GM18526 (cell line): Measurements from ENCODE around the gene FARSA.

Source experiments
- POLR2A ChIP-seq: IDR thresholded peaks from 3 replicates; pipeline ENCODE4 v1.6.1; 2011; ENCODE audit not compliant: insufficient read length; ENCODE audit errors: extremely low read depth

Gene FARSA

DNA sequence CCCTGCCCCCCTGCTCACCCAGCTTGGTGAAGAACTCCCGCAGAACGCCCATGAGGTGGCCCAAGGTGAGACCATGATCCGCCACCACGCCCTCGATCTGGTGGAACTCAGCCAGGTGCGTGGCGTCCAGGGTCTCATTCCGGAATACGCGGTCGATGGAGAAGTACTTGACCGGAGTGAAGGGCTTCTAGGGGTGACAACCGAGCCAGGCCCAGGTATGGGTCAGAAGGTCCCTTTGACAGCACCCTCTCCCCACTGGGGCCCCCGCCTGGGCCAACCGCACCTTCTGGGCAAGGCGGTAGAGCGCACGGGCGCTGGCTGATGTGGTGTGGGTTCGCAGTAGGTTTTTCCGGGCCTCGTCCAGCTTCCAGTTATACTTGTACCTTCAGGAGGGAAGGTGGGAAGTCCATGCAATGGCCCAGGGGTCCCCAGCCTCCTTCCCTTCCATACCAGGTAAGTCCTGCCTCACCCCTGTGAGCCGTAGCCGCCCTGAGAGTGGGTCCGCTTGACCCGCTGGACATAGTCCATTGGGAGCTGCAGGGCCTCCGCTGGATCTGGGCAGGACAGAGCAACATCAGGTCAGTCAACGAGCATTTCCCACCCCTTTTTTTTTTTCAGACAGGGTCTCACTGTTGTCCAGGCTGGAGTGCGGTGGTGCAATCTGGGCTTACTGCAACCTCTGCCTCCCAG lies 8.7 kb downstream of the FARSA start:
- no peak for TF ChIP-seq POLR2A

- no peak for TF ChIP-seq POLR2A
These were observed 10.6 kb downstream of the FARSA start for GRCh38 chr19:12922959-12923358.

DNA sequence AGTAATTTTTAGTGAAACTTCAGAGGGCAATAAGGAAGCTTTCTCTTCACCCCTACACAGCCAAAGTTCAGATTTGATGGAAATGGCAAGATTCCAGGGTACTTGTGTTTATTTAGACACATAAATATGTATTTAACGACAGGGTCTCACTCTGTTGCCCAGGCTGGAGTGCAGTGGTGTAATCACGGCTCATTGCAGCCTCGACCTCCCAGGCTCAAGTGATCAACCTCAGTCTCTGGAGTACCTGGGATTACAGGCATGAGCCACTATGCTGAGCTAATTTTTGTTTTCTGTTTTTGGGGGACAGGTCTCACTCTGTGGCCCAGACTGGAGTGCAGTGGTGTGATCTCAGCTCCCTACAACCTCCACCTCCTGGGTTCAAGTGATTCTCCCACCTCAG lies 12.5 kb downstream of the FARSA start:
- TF ChIP-seq POLR2A: no peak

GRCh38 chr19:12918253-12918652 lies 15.3 kb downstream of the FARSA start:
- no peak for TF ChIP-seq POLR2A

DNA sequence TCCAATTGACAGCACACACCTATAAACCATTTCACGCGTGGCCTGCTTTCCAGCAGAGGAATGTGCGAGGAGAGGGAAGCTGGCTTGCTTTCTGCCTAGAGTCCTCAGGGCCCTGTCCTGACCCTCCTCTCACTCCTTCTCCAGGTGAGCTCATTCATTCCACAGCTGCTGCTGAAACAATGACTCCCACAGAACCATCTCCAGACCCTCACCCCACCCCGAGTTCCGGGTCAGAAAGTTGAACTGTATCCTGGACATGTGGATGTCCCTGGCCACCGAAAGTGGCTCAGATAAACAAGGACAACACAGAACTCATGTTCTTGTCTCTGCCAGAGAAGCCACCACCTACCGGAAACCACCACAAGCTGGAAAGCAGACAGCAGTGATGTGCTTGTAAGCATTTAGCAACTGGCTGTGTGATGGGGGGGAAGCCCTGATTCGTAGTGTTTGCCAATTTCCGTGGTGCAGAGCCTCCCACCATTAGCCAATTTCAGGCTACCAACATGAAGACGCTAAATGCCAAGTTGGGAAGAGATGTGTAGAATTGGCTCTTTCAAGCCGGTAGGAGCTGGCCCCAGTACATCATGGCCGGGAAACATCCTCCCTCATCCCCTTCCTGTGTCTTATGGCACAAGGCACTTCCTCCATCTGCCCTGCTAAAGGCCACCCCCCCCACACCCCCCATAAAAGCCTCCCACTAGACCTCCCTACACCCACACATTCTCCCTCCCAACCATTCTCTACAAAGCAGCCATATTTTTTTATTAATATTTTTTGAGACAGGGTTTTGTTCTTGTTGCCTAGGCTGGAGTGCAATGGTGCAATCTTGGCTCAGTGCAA lies 19.4 kb downstream of the FARSA start:
- no peak for TF ChIP-seq POLR2A

DNA sequence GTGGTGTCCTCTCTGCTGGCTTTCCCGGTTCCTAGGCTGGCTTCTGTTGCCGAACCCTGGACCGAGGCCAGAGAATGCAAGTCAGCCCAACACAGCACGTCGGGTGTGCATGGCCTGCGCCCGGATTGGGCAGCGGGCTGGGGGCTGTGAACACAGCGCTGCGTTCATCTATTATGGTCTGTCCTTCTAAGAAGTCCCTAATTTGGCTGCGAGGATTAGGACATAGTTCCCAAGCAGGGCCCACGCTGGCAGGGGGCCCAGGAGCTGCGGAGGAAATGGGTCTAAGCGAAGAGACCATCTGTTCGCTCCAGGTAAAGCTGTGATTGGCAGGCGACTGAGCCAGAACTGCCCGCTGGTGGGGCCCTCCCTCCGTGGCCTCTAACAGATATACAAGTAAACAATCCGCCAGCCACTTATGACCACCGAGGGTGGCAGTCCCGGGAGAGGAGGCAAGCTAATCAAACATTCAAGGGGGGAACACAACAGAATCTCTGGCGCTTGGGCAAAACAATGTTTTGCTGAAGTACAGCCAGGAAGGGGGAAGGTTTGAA lies 20.4 kb downstream of the FARSA start:
- no peak for TF ChIP-seq POLR2A

DNA sequence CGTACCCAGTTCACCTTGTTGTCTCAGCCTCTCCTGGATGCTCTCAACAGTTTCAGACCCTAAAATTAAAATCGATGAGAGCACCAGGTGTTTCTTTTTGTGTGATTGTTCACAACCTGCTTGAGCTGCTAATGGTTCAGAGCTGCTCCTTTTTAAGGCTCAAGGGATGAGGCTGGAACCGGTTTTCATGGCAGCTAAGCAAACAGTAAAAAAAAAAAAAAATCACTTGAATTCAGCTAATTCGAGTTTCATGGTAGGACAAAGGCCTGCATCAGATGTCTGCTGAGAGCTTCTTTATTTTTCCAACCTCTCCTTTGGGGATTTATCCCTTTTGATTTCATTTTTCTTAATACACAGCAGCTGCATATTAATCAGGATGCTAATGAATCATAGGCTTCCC lies 20.9 kb downstream of the FARSA start:
- TF ChIP-seq POLR2A: no peak

DNA sequence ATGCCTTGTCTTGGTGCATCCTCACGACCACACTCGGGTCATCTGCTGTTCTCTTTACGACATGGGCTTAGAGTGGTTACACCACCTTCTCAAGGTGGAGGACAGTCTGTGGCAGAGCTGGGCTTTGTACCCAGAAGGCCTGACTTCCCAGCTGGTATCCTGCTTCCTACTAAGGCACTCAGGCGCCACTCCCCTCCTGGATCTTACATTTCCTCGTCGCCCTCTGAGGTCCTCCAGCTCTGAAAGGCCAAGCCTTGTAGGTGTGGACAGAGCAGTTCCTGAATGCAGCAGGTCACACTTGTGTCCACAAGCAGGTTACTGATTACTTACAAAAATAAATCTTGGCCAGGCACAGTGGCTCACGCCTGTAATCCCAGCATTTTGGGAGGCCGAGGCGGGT lies 26.3 kb downstream of the FARSA start:
- no peak for TF ChIP-seq POLR2A

GRCh38 chr19:12899891-12900518 lies 33.5 kb downstream of the FARSA start:
- TF ChIP-seq POLR2A: no peak

DNA sequence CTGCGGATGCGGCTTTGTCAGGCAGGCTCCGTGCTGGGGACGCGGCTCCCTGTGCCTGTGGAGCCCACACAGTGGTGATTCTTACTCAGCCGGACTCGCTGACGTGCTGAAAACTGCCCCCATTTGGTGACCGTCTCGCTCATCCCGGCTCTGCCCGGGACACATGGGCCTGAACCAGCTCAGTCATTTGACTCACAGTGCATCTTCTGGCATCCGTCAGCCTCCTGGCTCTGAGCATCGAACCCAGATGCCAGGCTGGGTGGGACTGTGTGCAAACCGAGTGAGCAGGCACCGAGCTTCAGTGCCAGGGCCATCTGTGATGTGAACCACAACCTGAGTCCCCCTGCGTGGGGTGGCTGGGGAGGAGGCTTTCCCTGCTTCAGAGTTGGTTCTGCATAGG lies 37.1 kb downstream of the FARSA start:
- TF ChIP-seq POLR2A: no peak

DNA sequence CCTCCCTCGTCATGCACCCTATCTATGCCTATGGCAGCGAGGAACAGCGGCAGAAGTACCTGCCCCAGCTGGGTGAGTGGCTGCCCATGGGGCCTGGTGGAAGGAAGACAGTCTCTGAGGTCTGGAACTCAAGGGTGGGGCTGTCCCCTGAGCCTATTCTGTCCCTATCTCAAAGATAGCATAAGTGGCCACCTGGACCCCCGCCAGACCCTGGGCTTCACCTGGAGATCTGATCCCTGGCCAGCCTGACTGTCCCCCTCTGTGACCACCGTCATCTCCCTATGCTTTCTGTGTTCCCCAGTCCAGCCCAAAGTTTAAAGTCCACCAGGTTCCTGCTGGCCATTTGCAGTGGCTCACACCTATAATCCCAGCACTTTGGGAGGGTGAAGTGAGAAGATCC lies 39.9 kb downstream of the FARSA start:
- no peak for TF ChIP-seq POLR2A

GRCh38 chr19:12891553-12892021 lies 41.9 kb downstream of the FARSA start:
- TF ChIP-seq POLR2A: no peak

- TF ChIP-seq POLR2A: peak; percentile 79
These were observed 42.5 kb downstream of the FARSA start, which contains the start of gene GCDH for GRCh38 chr19:12890787-12891552. GCDH (plus strand) TSS chr19:12891160; CDS start chr19:12891305, 145 bp downstream.

DNA sequence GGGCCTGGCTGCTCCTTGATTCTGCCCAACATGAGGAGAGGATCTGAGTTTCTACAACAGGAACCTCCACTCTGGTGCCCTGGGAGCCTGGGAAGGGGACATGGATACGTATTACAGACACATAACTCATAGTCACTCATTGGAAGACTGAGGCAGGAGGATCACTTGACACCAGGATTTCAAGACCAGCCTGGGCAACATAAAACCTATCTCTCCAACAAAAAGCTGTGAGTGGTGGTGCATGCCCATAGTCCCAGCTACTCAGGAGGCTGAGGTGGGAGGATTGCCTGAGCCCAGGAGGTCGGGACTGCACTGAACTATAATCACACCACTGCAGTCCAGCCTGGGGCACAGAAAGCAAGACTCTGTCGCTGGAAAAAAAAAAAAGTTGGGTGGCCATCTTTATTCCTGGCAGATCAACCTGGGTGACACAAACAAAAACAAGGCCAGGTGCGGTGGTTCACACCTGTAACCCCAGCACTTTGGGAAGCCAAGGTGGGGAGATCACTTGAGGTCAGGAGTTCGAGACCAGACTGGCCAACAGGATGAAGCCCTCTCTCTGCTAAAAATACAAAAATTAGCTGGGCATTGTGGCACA lies 45.4 kb downstream of the FARSA start:
- TF ChIP-seq POLR2A: no peak
